Lung (tissue), 12 donors: ENCODE results near the gene PLB1. TPM values are rescaled to one million over a fixed set of nuclear protein-coding genes. Genes with fewer than 3 reads are reported as not detected.

Experiments
- ATAC-seq: fragments of 200-7000 bp; cut with Tn5 transposase; one replicate; pipeline ENCODE4 v1.9.1; 2020; ENCODE audit warnings: moderate number of reproducible peaks; ENCODE audit not compliant: insufficient read depth, low FRiP score
- DNase-seq, 3 donors: peaks; one replicate each; pipeline ENCODE4 v3.0.0-alpha.2; 2013 to 2017
- H3K27ac ChIP-seq, 2 donors: one replicate each; pipeline ENCODE4 v1.5.1; 2013; ENCODE audit warnings: mild to moderate bottlenecking in 2 of 2, moderate library complexity in 2 of 2, control low read depth in 1 of 2, inconsistent platforms in 1 of 2, low read depth in 1 of 2, low read length in 1 of 2
- H3K27me3 ChIP-seq, 3 donors: one replicate each; pipeline ENCODE4 v1.5.1; 2013; ENCODE audit warnings: low read length in 2 of 3; ENCODE audit not compliant: control insufficient read depth in 3 of 3, insufficient read depth in 3 of 3
- H3K36me3 ChIP-seq, 4 donors: one replicate each; pipeline ENCODE4 v1.5.1; 2013; ENCODE audit warnings: low read length in 4 of 4, mild to moderate bottlenecking in 1 of 4, moderate library complexity in 1 of 4; ENCODE audit not compliant: control insufficient read depth in 4 of 4, insufficient read depth in 4 of 4
- H3K4me1 ChIP-seq, 5 donors: one replicate each; pipeline ENCODE4 v1.5.1; 2013; ENCODE audit warnings: low read length in 5 of 5, mild to moderate bottlenecking in 2 of 5, moderate library complexity in 1 of 5; ENCODE audit not compliant: control insufficient read depth in 5 of 5, insufficient read depth in 5 of 5
- H3K4me3 ChIP-seq: one replicate; pipeline ENCODE4 v1.5.1; 2013; ENCODE audit warnings: mild to moderate bottlenecking, control low read depth, moderate library complexity
- H3K9ac ChIP-seq, 2 donors: one replicate each; pipeline ENCODE4 v1.5.1; 2013; ENCODE audit warnings: low read length in 2 of 2, control low read depth in 1 of 2; ENCODE audit not compliant: insufficient read depth in 1 of 2
- H3K9me3 ChIP-seq, 4 donors: one replicate each; pipeline ENCODE4 v1.5.1; 2013; ENCODE audit warnings: low read length in 3 of 4, mild to moderate bottlenecking in 1 of 4, moderate library complexity in 1 of 4; ENCODE audit not compliant: control insufficient read depth in 4 of 4, insufficient read depth in 3 of 4
- CTCF ChIP-seq: IDR thresholded peaks from 2 replicates; pipeline ENCODE4 v1.5.1; 2012; ENCODE audit warnings: mild to moderate bottlenecking; ENCODE audit errors: control extremely low read depth, extremely low read depth
- WGBS, 2 donors: extraction: QIAGEN DNeasy Blood & Tissue Kit; methylation state at CpG; one replicate each; pipeline ENCODE4 v1.1.7; 2013; 5-methylcytosine and 5-hydroxymethylcytosine counted together
- polyA plus RNA-seq, 2 donors: library from polyadenylated mRNA; stranded (reverse); fragments of 200-250 nt; gene quantifications; one replicate each; pipeline ENCODE4 v1.2.1, GENCODE V29; 2013
- total RNA-seq, 2 donors: library from RNA; depleted of rRNA in 1 of 2; stranded (reverse); fragments of >200 nt in 1 of 2; gene quantifications; one replicate each; pipeline ENCODE4 v1.2.1, GENCODE V29; 2014 to 2021
- donor health status: control.
- donor health status: control.
- donor health status: Bipolar disorder and iron deficiency.
- donor health status: healthy.
- donor health status: DM: yes; HTN: yes; CAD: no.

The PLB1 gene
- total and polyA plus RNA-seq, 4 donors: 1.0 to 10.3 (median 6.7) TPM

- H3K9ac ChIP-seq: no peak overlapping the region
- DNase-seq: no peak
- H3K36me3 ChIP-seq: no peaks in the 10 kb centered on the region
- TF ChIP-seq CTCF: no peak
- H3K4me3 ChIP-seq: no peak overlapping the region
- H3K27me3 ChIP-seq: peaks cover 0 to 37% (median 18%) of the 10 kb centered on the region in 3 donors
- H3K27ac ChIP-seq: no peak overlapping the region
- 58 to 78% methylated on average over 11 of the region's 11 CpGs for WGBS, 2 donors
- ATAC-seq: no peak
- H3K9me3 ChIP-seq: no peaks in the 10 kb centered on the region
- H3K4me1 ChIP-seq: no peaks in the 10 kb centered on the region
These were observed 26.6 kb downstream of the PLB1 start for GRCh38 chr2:28522481-28522880.

GRCh38 chr2:28523902-28524301 lies 28.0 kb downstream of the PLB1 start:
- TF ChIP-seq CTCF: no peak
- Histone ChIP-seq H3K4me1 (no peaks in the 10 kb centered on the region), H3K36me3 (no peaks in the 10 kb centered on the region), H3K9me3 (no peaks in the 10 kb centered on the region), H3K4me3 (no peak overlapping the region), H3K27ac (no peak overlapping the region), H3K27me3 (peaks cover 0 to 36% (median 18%) of the 10 kb centered on the region in 3 donors), H3K9ac (no peak overlapping the region)
- DNase-seq: no peak
- 58 to 70% methylated on average over 5 of the region's 5 CpGs for WGBS, 2 donors
- no peak for ATAC-seq

DNA sequence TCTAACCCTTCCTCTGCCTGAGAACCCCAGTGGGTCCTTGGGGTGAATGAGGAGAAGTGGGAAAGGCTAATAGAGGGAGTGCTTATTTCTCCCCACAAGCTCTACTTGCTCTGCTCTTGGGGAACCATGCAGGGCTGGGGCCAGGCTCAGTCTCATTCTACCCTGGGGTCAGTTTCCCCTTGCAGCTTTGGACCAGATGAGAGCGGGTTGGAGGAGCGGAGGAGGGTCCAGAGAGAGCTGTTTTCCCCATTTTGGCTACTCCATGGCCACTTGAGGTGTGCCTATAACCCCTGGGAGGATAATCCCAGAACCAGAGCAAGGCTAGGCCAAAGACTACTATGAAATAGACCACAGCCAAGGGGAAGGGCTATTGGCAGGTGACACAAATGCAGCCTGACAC lies 29.6 kb downstream of the PLB1 start:
- no peaks in the 10 kb centered on the region for H3K36me3 ChIP-seq
- H3K4me1 ChIP-seq: no peaks in the 10 kb centered on the region
- H3K9ac ChIP-seq: no peak overlapping the region
- no peak overlapping the region for H3K4me3 ChIP-seq
- no peak overlapping the region for H3K27ac ChIP-seq
- no peak for TF ChIP-seq CTCF
- no peak for ATAC-seq
- H3K27me3 ChIP-seq: peaks cover 0 to 36% (median 16%) of the 10 kb centered on the region in 3 donors
- H3K9me3 ChIP-seq: no peaks in the 10 kb centered on the region
- no peak for DNase-seq
- 97 to 100% methylated on average over 2 of the region's 2 CpGs for WGBS, 2 donors

DNA sequence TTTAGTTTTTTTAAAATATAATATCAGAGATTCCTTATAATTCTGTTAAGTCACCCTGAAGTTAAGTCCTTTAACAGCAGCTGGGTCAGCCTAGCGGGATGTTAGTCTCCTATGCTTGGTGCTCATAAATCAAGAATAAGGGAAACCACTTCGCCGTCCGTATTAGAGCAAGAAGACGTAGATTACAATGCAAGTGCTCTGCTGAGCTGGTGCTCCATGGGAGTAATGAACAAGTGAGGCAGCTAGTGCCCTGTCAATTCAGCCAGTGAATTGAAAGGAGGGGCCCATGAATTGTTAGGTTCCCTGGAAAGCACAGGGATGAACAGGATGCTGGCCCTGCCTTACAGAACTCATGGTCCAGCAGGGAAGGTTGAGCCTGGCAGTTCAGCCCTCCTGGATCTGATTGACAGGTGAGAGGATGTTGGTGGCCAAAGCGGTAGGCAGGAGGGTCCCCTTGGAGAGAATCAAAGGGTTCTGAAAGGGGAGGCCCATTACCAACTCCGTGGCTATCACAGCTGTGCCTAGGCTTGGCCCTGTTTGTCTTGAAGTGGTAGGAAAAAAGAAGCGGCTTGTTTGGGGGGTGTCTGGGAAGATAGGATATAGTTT lies 30.8 kb downstream of the PLB1 start:
- no peak for ATAC-seq
- TF ChIP-seq CTCF: no peak
- DNase-seq: no peak

More for the DNA sequence above, 30.8 kb downstream of the PLB1 start:
- Histone ChIP-seq H3K9ac (no peak overlapping the region), H3K27me3 (peaks cover 0 to 27% (median 11%) of the 10 kb centered on the region in 3 donors), H3K4me3 (no peak overlapping the region), H3K9me3 (no peaks in the 10 kb centered on the region), H3K4me1 (no peaks in the 10 kb centered on the region), H3K36me3 (no peaks in the 10 kb centered on the region), H3K27ac (no peak overlapping the region)
- WGBS, 2 donors: 87 to 90% methylated on average over 8 of the region's 8 CpGs
